Cortex of kidney (tissue), 1 donor: ENCODE measurements around the gene PTH2R.
"Not testable (repeated sequence)": the region's sequence is repeated elsewhere in the genome, so short reads cannot be mapped to it uniquely, and the experiment has no call there.

ENCODE experiments used
- DNase-seq: peaks from one replicate; lab custom pipeline; 2025; lab: John Stamatoyannopoulos, UW

PTH2R gene

GRCh38 chr2:208396796-208397195, 9.8 kb upstream of the PTH2R start:
- DNase-seq = not testable (repeated sequence)

- no peak for DNase-seq
Observed at GRCh38 chr2:208399201-208399600, 7.4 kb upstream of the PTH2R start.

- no peak for DNase-seq
Observed at GRCh38 chr2:208407667-208408066, 1.1 kb downstream of the PTH2R start.

DNA sequence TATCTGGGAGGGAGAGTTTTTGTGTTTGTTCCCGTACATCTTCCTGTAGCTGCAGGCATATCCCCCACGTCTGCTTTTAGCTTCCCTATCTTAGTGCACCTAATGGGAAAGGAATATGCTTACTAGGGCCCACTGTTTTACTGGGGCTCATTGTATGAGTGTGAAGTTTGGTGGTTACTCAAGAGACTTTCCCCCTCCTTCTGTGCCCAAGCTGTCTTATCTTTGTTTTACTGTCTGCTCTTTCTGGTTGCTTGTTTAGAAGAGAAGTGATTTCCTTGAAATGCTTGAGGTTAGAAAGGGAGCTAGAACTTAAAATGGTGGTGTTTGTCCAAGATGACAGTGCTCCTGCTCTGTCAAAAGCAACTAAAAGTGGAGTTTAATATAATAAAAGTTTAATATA, 7.3 kb downstream of the PTH2R start:
- no peak for DNase-seq

DNA sequence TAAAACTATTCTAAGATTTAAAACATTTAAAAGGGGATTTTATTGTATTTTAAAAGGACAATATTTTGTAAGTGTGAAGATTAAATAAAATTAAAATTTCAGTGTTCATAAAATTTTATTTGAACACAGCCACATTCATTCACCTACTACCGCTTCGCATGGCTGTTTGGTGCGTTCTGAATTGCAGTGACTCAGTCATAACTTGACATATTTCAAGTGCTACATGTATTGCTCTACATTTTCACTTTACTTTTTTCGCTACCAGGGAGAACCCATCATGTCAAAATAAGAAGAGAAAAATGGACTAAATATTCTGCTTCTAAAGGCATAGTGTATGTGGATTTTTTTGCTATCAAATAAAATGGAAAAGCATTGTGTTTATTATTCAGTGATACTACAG, 8.7 kb downstream of the PTH2R start:
- no peak for DNase-seq

- DNase-seq = no peak
Observed at GRCh38 chr2:208415897-208416296, 9.3 kb downstream of the PTH2R start.

DNA sequence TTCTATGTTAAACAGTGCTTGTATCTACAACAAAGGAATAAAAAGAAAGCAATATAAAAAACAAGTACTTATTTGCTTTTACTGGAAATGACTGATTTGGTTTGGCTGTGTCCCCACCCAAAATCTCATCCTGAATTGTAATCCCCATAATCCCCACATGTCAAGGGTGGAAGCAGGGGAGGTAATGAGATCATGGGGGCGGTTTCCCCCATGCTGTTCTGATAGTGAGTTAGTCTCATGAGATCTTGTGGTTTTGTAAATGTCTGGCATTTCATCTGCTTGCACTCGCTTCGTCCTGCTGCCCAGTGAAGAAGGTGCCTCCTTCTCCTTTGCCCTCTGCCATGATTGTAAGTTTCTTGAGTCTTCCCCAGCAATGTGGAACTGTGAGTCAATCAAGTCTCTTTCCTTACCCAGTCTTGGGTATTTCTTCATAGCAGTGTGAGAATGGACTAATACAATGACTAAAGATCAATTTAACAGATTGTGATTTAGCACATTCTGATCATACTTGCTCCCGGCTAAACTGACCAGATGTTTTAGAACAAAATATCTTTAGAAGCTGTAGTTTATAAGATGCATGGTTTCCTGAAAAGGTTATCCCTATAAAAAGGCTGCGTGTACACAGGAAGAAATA, 19.9 kb downstream of the PTH2R start:
- no peak for DNase-seq

DNA sequence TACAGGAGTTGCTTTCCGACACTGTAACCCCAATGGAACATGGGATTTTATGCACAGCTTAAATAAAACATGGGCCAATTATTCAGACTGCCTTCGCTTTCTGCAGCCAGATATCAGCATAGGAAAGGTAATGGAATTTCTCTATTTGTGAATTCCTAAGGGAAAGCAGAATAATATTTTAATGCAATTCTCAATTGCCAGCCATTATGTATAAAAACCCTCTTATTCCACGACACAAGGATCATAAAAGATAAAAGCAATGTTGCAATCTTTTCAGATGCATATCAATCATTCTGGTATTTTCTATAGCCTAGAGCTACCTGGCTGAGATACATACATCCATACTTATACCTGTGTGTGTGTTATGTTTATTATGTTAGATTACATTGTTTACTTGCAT, 31.2 kb downstream of the PTH2R start:
- DNase-seq = no peak

DNA sequence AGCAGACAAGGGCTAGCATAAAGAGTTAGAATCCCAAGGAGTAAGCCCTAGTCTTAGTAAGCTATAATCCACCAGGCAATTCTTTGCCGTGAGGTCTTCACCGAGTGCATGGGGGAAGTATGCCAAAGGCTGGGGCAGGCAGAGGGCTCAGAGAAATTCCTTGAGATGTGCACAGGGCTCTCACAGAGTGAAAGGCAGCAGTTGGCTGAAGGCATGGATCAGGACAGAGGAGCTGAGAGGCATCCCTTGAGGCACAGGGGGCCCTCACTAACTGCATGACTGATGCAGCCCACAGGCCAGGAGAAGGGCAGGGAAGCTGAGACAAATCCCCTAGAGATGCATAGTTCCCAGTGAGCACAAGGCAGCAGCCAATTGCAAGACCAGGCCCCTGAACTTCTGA, 34.1 kb downstream of the PTH2R start:
- DNase-seq = no peak

- DNase-seq = no peak
Observed at GRCh38 chr2:208441951-208442350, 35.4 kb downstream of the PTH2R start.

DNA sequence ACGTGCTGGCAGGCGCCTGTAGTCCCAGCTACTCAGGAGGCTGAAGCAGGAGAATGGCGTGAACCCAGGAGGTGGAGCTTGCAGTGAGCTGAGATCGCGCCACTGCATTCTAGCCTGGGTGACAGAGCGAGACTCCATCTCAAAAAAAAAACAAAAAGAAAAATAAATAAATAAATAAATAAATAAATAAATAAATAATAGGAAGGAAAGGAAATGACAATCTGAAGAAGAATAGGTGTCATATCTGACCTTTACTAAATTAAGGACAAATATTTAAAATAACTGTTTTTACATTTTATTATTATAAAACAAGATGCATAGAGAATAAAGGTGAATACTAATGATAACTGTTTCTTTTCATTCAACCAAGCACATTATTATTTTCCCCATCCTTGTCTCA, 40.9 kb downstream of the PTH2R start:
- not testable (repeated sequence) for DNase-seq

DNA sequence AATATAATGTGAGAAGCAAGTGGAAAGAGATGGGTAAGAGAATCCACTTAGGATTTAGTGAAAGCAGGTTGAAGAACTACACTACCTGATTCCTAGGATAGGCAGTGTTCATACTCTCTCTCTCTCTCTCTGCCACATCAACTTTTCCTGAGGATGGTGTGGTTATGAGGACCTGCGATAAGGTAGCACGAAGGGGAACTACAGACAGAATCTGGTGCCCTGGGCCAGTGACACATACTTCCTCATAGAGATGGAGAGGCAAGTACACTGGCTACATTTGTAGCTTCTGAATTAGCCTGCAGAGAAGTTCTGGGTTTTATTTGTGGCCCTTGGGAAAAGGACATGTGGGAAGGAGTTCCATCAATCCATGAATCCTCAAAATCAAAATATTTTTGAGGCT, 44.5 kb downstream of the PTH2R start:
- DNase-seq = no peak

- DNase-seq = no peak
Observed at GRCh38 chr2:208454861-208455260, 48.3 kb downstream of the PTH2R start.

DNA sequence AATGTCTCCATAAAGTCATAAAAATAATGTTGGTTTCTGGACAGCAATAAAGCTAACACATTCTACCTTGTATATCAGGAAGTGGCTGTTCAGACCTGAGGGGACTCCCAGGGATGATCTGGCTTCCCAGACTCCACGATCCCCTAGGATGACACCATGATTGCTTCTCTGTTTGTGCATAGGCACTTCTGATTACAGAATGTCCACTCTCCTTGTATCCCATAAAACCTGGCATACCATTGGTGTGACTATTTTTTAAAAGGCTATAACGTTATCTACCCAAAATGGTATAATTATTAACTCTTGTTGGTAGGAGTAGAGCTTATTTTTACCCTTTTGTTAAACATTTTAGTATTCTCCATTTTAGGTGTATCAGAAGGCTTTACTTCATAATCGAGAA, 57.1 kb downstream of the PTH2R start:
- DNase-seq = no peak

DNA sequence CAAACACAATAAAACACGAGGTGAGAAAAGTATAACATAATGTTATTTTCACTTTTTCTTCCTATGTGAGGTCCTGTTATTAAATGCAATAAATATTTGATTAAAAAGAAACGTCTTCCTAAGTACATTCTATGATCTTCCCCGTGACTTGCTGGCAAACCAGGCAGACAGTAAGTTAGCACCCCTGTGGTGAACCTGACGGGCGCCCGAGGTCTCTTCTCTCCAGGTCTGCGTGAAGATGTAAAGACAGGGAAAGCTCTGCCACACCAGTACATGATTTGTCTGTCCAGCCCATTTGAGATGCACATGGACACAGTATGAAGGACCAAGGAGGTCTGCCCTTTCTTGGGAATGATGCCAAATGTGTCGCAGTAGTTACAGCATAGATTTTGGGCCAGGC, 57.6 kb downstream of the PTH2R start:
- DNase-seq = no peak

GRCh38 chr2:208466151-208466919, 59.7 kb downstream of the PTH2R start:
- DNase-seq = no peak

GRCh38 chr2:208466920-208467298, 60.3 kb downstream of the PTH2R start:
- DNase-seq = no peak

DNA sequence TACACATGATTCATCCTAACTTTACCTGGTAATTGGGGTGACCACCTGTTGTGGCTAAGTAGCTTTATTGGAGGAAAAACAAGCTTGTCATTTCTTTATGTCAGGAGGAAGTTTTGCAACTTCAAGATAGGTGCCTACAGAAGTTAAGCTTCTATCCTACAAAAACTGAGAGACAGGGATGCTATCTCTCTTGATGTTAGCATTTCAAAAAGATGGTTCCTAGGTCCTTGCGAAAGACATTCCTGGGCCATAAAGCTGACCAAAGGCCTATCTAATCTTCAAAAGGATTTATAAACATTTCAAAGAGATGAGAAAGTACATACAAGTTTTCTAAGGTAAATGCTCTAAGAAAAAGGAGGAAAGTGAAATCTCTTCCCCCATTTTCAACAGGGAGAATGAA, 61.0 kb downstream of the PTH2R start:
- no peak for DNase-seq

DNA sequence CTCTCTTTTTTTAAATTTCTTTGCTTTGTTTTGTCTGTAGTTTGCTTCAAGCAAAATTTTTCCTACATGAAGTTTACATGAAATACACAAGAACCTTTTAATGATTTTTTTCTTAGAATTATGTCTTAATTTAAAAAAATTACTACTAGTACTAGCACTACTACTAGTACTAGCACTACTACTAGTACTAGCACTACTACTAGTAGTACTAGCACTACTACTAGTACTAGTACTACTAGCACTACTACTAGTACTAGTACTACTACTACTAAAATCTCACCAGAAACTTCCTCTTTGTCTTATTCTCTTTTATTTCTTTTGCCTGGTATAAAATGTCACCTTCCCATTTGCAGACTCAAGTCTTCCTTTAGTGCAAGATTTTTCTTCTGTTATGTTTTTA, 71.1 kb downstream of the PTH2R start:
- DNase-seq = no peak

- no peak for DNase-seq
Observed at GRCh38 chr2:208479342-208479741, 72.8 kb downstream of the PTH2R start.

- not testable (repeated sequence) for DNase-seq
Observed at GRCh38 chr2:208481945-208482344, 75.4 kb downstream of the PTH2R start.

DNA sequence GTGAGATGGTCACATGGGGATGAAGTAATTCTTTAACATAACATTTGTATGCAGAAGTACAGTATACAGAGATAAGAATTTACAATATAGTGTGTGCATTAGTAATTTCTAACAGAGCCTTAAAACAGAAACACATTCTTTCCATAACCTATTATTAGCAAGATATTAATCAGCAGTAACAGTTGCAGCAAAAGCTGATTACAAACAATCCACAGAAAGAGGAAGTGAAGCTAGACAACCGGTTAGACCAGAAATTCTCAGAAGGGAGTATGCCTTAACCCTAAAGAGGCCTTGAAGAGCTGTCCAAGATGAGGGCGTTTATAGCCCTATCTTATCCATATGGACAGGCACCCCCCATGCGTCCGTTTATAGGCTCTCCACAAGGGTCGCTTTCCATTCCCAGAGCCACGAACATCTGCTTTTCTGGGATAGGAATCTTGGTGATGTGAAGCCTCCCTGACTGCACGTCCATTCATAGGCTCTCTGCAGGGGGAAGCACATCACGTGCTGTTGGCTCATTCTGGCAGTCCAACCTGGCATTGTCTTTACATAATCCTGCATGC, 75.9 kb downstream of the PTH2R start:
- not testable (repeated sequence) for DNase-seq

GRCh38 chr2:208485390-208485789, 78.8 kb downstream of the PTH2R start:
- no peak for DNase-seq
